ENCODE measurements around the gene BPHL.

BPHL gene

GRCh38 chr6:3128356-3129108, 10.0 kb downstream of the BPHL start:
- no peak overlapping the region for H2AFZ ChIP-seq (ENCODE audit: low read depth, low read length, severe bottlenecking)
- H3K27me3 ChIP-seq (ENCODE audit: low read length) = no peaks in the 10 kb centered on the region

GRCh38 chr6:3131695-3132094, 13.2 kb downstream of the BPHL start:
- H3K9me2 ChIP-seq (replicated peaks; ENCODE audit: insufficient read depth, low read length) = no peaks in the 10 kb centered on the region
- TF ChIP-seq, protein P1, sequence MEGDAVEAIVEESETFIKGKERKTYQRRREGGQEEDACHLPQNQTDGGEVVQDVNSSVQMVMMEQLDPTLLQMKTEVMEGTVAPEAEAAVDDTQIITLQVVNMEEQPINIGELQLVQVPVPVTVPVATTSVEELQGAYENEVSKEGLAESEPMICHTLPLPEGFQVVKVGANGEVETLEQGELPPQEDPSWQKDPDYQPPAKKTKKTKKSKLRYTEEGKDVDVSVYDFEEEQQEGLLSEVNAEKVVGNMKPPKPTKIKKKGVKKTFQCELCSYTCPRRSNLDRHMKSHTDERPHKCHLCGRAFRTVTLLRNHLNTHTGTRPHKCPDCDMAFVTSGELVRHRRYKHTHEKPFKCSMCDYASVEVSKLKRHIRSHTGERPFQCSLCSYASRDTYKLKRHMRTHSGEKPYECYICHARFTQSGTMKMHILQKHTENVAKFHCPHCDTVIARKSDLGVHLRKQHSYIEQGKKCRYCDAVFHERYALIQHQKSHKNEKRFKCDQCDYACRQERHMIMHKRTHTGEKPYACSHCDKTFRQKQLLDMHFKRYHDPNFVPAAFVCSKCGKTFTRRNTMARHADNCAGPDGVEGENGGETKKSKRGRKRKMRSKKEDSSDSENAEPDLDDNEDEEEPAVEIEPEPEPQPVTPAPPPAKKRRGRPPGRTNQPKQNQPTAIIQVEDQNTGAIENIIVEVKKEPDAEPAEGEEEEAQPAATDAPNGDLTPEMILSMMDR (IDR thresholded peaks at IDR 0.05; ENCODE audit: insufficient read depth, low read length, poor library complexity, severe bottlenecking) = no peak
- TF ChIP-seq EZH2phosphoT487 (conservative IDR thresholded peaks at IDR 0.05; ENCODE audit: low read length) = no peak
- no peaks in the 10 kb centered on the region for H3K79me2 ChIP-seq (ENCODE audit: insufficient read depth, low read length)
- no peaks in the 10 kb centered on the region for H3F3A ChIP-seq (ENCODE audit: insufficient read depth)
- H3K36me3 ChIP-seq (ENCODE audit: low read length) = no peaks in the 10 kb centered on the region
- no peaks in the 10 kb centered on the region for H3K27me3 ChIP-seq (ENCODE audit: low read length)
- H3K27ac ChIP-seq (ENCODE audit: low read depth, low read length) = no peak overlapping the region
- H2AFZ ChIP-seq (ENCODE audit: low read depth, low read length, severe bottlenecking) = no peak overlapping the region
- no peak overlapping the region for H3K4me2 ChIP-seq (ENCODE audit: low read depth, low read length, poor library complexity, severe bottlenecking)
- no peak overlapping the region for H3K9ac ChIP-seq (ENCODE audit: low read length)
- H3K4me3 ChIP-seq (ENCODE audit: insufficient read depth, low read length, poor library complexity, severe bottlenecking) = no peak overlapping the region
- no peaks in the 10 kb centered on the region for H4K20me1 ChIP-seq (ENCODE audit: low read depth, low read length)
- H3K9me3 ChIP-seq (ENCODE audit: insufficient read depth, low read length) = no peaks in the 10 kb centered on the region

More at GRCh38 chr6:3128356-3129108, 10.0 kb downstream of the BPHL start:
- H3K27ac ChIP-seq (ENCODE audit: low read depth, low read length) = no peak overlapping the region
- no peak for TF ChIP-seq EZH2phosphoT487 (conservative IDR thresholded peaks at IDR 0.05; ENCODE audit: low read length)
- TF ChIP-seq, protein P1 (IDR thresholded peaks at IDR 0.05; ENCODE audit: insufficient read depth, low read length, poor library complexity, severe bottlenecking) = no peak
- H3K4me3 ChIP-seq (ENCODE audit: insufficient read depth, low read length, poor library complexity, severe bottlenecking) = no peak overlapping the region
- no peaks in the 10 kb centered on the region for H3K9me2 ChIP-seq (replicated peaks; ENCODE audit: insufficient read depth, low read length)
- no peak overlapping the region for H3K4me2 ChIP-seq (ENCODE audit: low read depth, low read length, poor library complexity, severe bottlenecking)
- no peaks in the 10 kb centered on the region for H4K20me1 ChIP-seq (ENCODE audit: low read depth, low read length)
- H3F3A ChIP-seq (ENCODE audit: insufficient read depth) = peaks cover 3% of the 10 kb centered on the region; the same call in 1 of the 2 replicates
- H3K9ac ChIP-seq (ENCODE audit: low read length) = no peak overlapping the region
- H3K9me3 ChIP-seq (ENCODE audit: insufficient read depth, low read length) = no peaks in the 10 kb centered on the region
- H3K36me3 ChIP-seq (ENCODE audit: low read length) = no peaks in the 10 kb centered on the region
- no peaks in the 10 kb centered on the region for H3K79me2 ChIP-seq (ENCODE audit: insufficient read depth, low read length)

- Histone ChIP-seq H3K27me3 (ENCODE audit: low read length) (no peaks in the 10 kb centered on the region), H2AFZ (ENCODE audit: low read depth, low read length, severe bottlenecking) (no peak overlapping the region), H3F3A (ENCODE audit: insufficient read depth) (no peaks in the 10 kb centered on the region), H3K79me2 (ENCODE audit: insufficient read depth, low read length) (no peaks in the 10 kb centered on the region), H3K4me2 (ENCODE audit: low read depth, low read length, poor library complexity, severe bottlenecking) (no peak overlapping the region), H3K9me2 (replicated peaks; ENCODE audit: insufficient read depth, low read length) (no peaks in the 10 kb centered on the region), H4K20me1 (ENCODE audit: low read depth, low read length) (no peaks in the 10 kb centered on the region), H3K9ac (ENCODE audit: low read length) (no peak overlapping the region), H3K36me3 (ENCODE audit: low read length) (no peaks in the 10 kb centered on the region), H3K4me3 (ENCODE audit: insufficient read depth, low read length, poor library complexity, severe bottlenecking) (no peak overlapping the region), H3K27ac (ENCODE audit: low read depth, low read length) (no peak overlapping the region), H3K9me3 (ENCODE audit: insufficient read depth, low read length) (no peaks in the 10 kb centered on the region)
- TF ChIP-seq, protein P1 (IDR thresholded peaks at IDR 0.05; ENCODE audit: insufficient read depth, low read length, poor library complexity, severe bottlenecking) = no peak
- TF ChIP-seq EZH2phosphoT487 (conservative IDR thresholded peaks at IDR 0.05; ENCODE audit: low read length) = no peak
These were observed 15.0 kb downstream of the BPHL start for GRCh38 chr6:3133515-3133914.
